Brain microvascular endothelial cell (primary cell): ENCODE measurements around the gene ATR.
"Not testable (repeated sequence)": the region's sequence is repeated elsewhere in the genome, so short reads cannot be mapped to it uniquely, and the experiment has no call there.

Experiments
- DNase-seq: peaks from one replicate; pipeline ENCODE4 v3.0.0-alpha.2; 2020
- H3K27ac ChIP-seq: fragments of 250-450 bp; sonication (Bioruptor Pico); 2 replicates; pipeline ENCODE4 v1.5.1; 2020; ENCODE audit warnings: mild to moderate bottlenecking, moderate library complexity
- H3K27me3 ChIP-seq: fragments of 250-450 bp; sonication (Bioruptor Pico); replicated peaks from 2 replicates; pipeline ENCODE4 v1.5.1; 2020; ENCODE audit warnings: mild to moderate bottlenecking
- H3K36me3 ChIP-seq: fragments of 250-450 bp; sonication (Bioruptor Pico); replicated peaks from 2 replicates; pipeline ENCODE4 v1.5.1; 2020; ENCODE audit warnings: mild to moderate bottlenecking
- H3K4me3 ChIP-seq: 2 replicates; pipeline ENCODE4 v1.5.1; 2011; ENCODE audit warnings: low read depth, mild to moderate bottlenecking, control low read depth, low read length, moderate library complexity
- in situ Hi-C: cut with HindIII; loops from 2 replicates; pipeline ENCODE4 v1.10.0; 2017; ENCODE audit warnings: low sequenced_read_pairs, low pct_ligation_motif_present
- TF ChIP-seq, protein P1 (sequence below): IDR thresholded peaks from 2 replicates; pipeline ENCODE4 v1.5.1; 2011; ENCODE audit warnings: low read depth, mild to moderate bottlenecking, moderate library complexity, low read length, control low read depth, inconsistent platforms; ENCODE audit errors: missing control alignments

The ATR gene

DNA sequence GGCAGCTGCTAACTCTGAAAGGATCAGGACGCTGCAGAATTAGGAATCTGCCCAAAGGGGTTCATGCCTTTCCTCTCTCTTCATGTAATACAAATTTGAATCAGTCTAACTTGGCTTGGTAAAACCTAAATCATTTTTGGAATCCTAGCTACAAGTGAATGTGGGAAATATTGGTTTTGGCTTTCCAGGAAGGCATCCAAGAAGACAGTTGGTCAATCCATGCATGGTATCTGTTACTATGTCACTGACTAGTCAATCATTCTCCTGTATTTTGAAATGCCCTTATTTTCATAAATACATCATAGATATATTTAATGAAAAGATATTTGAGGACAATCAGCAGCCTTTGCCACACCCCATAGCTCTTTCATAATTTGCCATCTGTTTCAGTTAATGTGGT lies 10.2 kb upstream of the ATR start:
- TF ChIP-seq, protein P1, sequence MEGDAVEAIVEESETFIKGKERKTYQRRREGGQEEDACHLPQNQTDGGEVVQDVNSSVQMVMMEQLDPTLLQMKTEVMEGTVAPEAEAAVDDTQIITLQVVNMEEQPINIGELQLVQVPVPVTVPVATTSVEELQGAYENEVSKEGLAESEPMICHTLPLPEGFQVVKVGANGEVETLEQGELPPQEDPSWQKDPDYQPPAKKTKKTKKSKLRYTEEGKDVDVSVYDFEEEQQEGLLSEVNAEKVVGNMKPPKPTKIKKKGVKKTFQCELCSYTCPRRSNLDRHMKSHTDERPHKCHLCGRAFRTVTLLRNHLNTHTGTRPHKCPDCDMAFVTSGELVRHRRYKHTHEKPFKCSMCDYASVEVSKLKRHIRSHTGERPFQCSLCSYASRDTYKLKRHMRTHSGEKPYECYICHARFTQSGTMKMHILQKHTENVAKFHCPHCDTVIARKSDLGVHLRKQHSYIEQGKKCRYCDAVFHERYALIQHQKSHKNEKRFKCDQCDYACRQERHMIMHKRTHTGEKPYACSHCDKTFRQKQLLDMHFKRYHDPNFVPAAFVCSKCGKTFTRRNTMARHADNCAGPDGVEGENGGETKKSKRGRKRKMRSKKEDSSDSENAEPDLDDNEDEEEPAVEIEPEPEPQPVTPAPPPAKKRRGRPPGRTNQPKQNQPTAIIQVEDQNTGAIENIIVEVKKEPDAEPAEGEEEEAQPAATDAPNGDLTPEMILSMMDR, result no peak
- Histone ChIP-seq H3K4me3 (no peak overlapping the region), H3K27ac (no peak overlapping the region), H3K36me3 (no peaks in the 10 kb centered on the region), H3K27me3 (no peaks in the 10 kb centered on the region)
- DNase-seq, result no peak
- in situ Hi-C loops, result loop anchor here (25.0 kb wide), 1 partner anchor 424 kb away; the partner anchor contains the start of gene U2SURP

DNA sequence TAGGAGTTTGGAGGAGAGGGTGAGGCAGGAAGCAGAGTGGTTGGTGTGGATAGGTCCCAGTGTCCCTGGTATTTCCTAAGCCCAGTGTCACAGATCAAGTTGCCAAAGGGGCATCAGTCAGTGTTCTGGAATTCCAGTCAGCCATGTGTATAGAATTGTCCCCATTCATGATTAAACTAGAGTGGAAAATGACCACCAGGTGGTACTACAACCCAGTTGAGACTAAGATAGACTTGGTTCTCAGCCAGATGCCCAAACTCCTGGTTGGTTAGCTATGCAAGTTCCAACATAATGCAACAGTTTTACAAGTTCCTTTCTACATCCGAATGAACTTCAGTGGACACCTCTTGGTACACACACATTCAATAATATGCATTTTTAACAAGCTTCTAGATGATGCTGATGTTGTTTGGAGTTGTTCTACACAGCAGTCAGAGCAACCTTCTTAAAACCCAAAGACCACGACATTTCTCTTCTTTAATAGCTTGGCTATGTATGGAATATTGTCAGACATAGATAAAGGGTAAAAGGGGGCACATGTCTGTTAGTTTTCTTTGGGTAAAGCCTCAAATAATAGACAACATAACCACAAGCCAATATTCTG lies 8.4 kb upstream of the ATR start:
- peak; percentile 71 for DNase-seq
- TF ChIP-seq, protein P1, result peak; percentile 61
- no peak overlapping the region for H3K27ac ChIP-seq
- H3K27me3 ChIP-seq, result no peaks in the 10 kb centered on the region
- H3K36me3 ChIP-seq, result no peaks in the 10 kb centered on the region
- H3K4me3 ChIP-seq, result no peak overlapping the region
- in situ Hi-C loops, result loop anchor here (25.0 kb wide), 1 partner anchor 425 kb away; the partner anchor contains the start of gene U2SURP

DNA sequence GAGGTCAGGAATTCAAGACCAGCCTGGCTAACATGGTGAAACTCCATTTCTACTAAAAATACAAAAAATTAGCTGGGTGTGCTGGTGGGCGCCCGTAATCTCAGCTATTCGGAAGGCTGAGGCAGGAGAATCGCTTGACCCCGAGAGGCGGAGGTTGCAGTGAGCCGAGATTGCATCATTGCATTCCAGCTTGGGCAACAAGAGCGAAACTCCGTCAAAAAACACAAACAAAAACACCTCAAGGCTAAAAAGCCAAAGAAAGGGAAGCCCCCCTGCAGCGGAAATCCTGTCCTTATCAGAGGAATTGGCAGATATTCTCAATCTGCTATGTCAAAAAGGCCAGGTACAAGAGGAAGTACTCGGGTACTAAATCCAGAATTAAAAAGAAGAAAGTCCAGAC lies 2.5 kb upstream of the ATR start:
- H3K36me3 ChIP-seq, H3K27me3 ChIP-seq, H3K27ac ChIP-seq, H3K4me3 ChIP-seq, DNase-seq: not testable (repeated sequence)
- in situ Hi-C loops, result loop anchor here (25.0 kb wide), 1 partner anchor 431 kb away; the partner anchor contains the start of gene U2SURP

DNA sequence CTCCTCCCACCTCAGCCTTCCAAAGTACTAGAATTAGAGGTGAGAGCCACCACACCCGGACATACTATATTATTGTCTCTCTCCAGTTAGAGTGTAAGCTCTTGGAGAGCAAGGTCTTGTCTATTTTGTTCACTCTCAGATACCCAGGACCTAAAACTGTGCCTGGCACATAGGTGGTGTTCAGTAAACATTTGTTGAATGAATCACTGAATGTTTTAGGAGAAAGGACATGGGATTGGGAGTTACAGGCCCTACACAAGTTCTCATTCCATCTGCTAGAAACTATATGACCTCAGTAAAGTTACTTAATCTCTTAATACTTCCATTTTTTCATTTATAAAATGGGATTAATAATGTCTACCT lies 1.5 kb upstream of the ATR start:
- TF ChIP-seq, protein P1, result no peak
- Histone ChIP-seq H3K27ac (no peak overlapping the region), H3K27me3 (no peaks in the 10 kb centered on the region), H3K4me3 (no peak overlapping the region), H3K36me3 (no peaks in the 10 kb centered on the region)
- DNase-seq, result no peak
- in situ Hi-C loops, result loop anchor here (25.0 kb wide), 1 partner anchor 432 kb away; the partner anchor contains the start of gene U2SURP

DNA sequence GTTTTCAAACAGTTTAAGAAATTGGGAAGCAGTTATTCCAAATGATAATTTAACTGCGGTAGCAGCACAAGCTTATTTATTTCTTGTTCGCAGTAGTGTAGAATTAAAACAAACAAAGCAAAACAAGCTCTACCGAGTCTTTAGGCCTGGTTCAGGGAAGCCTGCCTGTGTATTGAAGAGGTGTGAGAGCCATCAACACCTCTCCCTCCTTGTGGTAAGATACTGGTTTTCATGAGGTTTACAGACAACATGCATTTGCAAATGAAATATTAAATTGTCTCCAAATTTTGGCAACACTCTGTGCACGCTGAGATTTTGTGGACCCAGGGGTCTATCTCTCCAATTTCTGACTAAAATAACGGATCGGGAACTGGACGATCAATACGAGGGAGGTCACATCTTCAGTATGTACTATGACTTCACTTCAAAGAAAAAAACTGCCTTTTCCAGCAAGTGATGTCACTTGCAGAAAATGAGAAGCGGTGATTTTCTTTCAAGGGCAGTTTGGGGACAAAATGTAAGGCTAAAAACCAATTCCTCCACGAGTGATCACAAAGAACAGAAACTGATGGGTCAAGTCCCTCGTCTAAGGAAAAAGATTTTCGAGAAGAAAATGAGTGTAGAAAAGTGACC lies 721 bp downstream of the ATR start:
- Histone ChIP-seq H3K36me3 (no peaks in the 10 kb centered on the region), H3K4me3 (peak overlapping the region; percentile 97), H3K27ac (peak overlapping the region; percentile 89), H3K27me3 (no peaks in the 10 kb centered on the region)
- TF ChIP-seq, protein P1, result no peak
- in situ Hi-C loops, result loop anchor here (25.0 kb wide), 1 partner anchor 434 kb away; the partner anchor contains the start of gene U2SURP
- DNase-seq, result peak; percentile 5

DNA sequence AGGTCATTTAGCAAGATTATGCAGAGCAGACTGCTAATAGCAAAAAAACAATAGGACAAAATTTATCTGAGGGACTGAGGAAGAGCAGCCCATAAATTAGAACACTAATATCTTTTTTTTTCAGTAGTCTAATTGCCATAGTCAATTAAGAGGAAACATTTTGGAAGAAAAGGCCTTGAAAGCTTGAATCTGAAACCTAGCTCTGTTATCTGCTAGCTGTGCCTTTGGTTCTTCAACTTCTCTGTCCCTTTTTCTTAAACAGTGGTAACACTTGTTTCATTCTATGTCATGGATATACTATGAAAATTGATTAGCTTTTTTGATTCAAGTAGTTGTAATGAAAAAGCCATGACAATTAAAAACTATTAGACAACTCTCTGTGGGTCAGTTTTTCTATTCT lies 1.7 kb downstream of the ATR start:
- H3K27ac ChIP-seq, result no peak overlapping the region
- in situ Hi-C loops, result loop anchor here (25.0 kb wide), 1 partner anchor 436 kb away; the partner anchor contains the start of gene U2SURP
- no peaks in the 10 kb centered on the region for H3K36me3 ChIP-seq
- no peak overlapping the region for H3K4me3 ChIP-seq
- H3K27me3 ChIP-seq, result no peaks in the 10 kb centered on the region
- TF ChIP-seq, protein P1, result no peak
- DNase-seq, result no peak
